ENCODE results near the gene EFNA1.

DNA sequence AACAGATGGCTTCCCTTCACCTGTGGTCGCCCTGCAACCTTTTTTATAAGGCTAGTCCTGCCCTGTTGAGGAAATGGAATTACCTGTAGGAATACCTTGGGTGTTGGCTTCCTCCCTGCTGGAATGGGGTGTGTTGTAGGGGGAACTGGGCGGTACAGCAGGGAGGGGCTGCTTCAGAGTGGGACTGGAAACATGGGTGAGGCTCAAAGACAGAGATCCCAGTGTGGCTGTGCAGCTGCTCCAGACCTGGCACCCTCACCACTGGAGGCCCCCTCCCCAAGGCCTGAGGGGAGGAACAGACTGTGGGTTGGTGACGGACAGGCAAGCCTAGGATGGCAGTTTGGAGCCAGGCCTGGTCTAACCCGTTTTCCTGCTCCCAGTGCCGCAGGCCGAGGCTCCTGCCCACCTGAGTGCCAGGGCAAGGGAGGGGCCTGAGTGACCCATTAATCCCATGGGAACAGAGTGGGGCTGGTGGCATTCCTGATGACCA is 44.6 kb upstream of the EFNA1 start:
- TF ChIP-seq POLR2A (IDR thresholded peaks at IDR 0.05; ENCODE audit: low read depth, low read length) (no peak), POLR2AphosphoS5 (IDR thresholded peaks at IDR 0.05; ENCODE audit: low read depth, low read length) (no peak), TAF1 (IDR thresholded peaks at IDR 0.05; ENCODE audit: low read depth, low read length) (no peak), SPI1 (IDR thresholded peaks at IDR 0.05; ENCODE audit: low read depth, low read length) (no peak)
